Measurements from ENCODE around the gene MAP6. TPM values are rescaled to one million over a fixed set of nuclear protein-coding genes. Genes with fewer than 3 reads are reported as not detected.

MAP6 gene
- total RNA-seq, 1 experiment from 2014 or later = not detected

DNA sequence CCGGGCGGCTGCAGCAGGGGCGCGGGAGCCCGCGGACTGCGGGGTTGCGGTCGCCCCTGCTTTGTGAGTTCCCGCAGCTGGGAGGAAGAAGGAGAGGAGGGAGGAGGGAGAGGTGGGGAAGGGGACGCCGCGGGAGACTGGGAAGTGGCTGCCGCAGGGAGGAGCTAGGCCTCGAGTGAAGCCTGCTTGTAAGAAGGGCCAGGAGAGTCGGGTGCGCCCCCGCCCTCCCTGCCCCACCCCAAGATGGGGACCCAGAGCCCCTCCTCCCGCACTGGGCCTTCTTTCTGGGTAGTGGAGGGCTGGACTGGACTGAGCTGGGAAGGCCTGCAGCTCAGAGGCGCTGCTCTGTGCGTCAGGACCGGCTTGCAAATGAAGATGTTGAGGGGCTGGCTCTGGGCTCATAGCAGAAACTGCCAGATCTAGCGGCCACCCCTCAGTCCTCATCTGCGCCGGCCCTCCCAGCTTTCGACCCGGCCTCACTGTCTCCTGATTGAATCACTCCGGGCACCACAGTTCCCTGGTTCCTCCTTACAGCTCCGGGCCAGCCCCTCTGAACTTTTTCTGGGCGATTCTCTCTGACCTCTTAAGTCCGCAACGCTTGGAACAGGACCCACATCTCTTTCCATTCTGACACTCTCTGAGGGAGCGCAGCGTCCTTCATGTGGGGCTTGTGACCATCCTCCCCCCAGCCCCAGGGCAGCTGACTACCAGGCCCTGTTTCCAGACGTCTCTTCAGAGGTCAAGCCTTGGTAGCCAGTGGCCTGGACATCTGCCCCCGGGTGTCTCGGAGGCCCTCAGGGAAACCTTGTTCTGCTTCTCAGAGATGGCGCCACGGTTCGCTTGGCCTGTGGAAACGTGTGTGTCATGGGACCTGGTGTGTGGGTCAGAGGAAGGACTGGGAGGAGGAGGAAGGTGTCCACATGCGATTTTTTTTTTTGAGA is 84.8 kb downstream of the MAP6 start (continued):
- TF ChIP-seq, protein P1, sequence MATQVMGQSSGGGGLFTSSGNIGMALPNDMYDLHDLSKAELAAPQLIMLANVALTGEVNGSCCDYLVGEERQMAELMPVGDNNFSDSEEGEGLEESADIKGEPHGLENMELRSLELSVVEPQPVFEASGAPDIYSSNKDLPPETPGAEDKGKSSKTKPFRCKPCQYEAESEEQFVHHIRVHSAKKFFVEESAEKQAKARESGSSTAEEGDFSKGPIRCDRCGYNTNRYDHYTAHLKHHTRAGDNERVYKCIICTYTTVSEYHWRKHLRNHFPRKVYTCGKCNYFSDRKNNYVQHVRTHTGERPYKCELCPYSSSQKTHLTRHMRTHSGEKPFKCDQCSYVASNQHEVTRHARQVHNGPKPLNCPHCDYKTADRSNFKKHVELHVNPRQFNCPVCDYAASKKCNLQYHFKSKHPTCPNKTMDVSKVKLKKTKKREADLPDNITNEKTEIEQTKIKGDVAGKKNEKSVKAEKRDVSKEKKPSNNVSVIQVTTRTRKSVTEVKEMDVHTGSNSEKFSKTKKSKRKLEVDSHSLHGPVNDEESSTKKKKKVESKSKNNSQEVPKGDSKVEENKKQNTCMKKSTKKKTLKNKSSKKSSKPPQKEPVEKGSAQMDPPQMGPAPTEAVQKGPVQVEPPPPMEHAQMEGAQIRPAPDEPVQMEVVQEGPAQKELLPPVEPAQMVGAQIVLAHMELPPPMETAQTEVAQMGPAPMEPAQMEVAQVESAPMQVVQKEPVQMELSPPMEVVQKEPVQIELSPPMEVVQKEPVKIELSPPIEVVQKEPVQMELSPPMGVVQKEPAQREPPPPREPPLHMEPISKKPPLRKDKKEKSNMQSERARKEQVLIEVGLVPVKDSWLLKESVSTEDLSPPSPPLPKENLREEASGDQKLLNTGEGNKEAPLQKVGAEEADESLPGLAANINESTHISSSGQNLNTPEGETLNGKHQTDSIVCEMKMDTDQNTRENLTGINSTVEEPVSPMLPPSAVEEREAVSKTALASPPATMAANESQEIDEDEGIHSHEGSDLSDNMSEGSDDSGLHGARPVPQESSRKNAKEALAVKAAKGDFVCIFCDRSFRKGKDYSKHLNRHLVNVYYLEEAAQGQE (IDR thresholded peaks at IDR 0.05; ENCODE audit: low read depth) = no peak
- TF ChIP-seq EZH2 (IDR thresholded peaks at IDR 0.05) = no peak
- no peak for TF ChIP-seq SIN3A (IDR thresholded peaks at IDR 0.05; ENCODE audit: low read depth)
- no peak for TF ChIP-seq CEBPB (IDR thresholded peaks at IDR 0.05; ENCODE audit: low read depth)
- TF ChIP-seq EGR1 (IDR thresholded peaks at IDR 0.05; ENCODE audit: low read depth) = no peak
- no peak for TF ChIP-seq POLR2A (IDR thresholded peaks at IDR 0.05; ENCODE audit: borderline replicate concordance, extremely low read depth, insufficient read depth, insufficient read length)
- no peak for TF ChIP-seq FOSL1 (IDR thresholded peaks at IDR 0.05; ENCODE audit: low read depth)
- TF ChIP-seq TCF7L2 (IDR thresholded peaks at IDR 0.05; ENCODE audit: borderline replicate concordance, extremely low read depth, insufficient read depth, insufficient read length) = no peak
- TF ChIP-seq CBX3 (IDR thresholded peaks at IDR 0.05; ENCODE audit: low read depth) = no peak
- TF ChIP-seq, protein P2, sequence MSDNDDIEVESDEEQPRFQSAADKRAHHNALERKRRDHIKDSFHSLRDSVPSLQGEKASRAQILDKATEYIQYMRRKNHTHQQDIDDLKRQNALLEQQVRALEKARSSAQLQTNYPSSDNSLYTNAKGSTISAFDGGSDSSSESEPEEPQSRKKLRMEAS (IDR thresholded peaks at IDR 0.05) = no peak
- no peak for TF ChIP-seq JUND (IDR thresholded peaks at IDR 0.05)
- no peak for TF ChIP-seq SP1 (IDR thresholded peaks at IDR 0.05; ENCODE audit: low read depth)
